ENCODE data around the gene MAGI2.

Gene MAGI2

DNA sequence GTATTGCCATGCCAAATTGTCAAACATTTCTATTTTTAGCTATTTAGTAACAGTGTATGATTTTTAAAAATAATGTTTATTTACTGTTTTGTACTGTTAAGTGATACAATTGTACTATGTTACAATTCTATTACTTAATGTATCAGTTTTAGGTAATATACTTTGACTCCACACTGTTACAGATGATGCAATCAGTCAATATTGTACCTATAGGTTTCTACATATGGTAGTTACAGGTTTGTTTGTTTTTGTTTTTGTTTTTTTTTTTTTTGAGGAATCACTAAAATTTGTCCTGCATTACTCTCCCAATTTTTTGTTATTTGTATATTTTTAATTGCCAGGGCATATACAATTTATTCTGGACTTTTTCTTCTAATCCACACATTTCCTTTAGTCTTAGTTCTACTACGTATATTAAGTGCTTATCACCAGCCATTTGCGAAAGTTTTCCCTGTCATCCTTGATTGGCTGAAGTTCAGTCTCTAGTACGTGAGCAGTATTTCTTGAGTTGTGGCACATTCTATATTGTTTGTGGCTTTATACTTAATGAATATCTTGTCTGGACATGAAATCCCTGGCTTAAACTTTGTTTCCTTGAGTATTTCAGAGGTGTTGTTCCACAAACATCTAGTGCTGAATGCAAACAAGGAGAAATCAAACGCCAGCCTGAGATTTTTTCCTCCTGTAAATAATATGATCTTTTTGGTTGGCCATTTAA lies 114.1 kb downstream of the MAGI2 start:
- H3K9me3 ChIP-seq: no peaks in the 10 kb centered on the region
- no peak overlapping the region for H3K4me3 ChIP-seq (ENCODE audit: low read depth in 1 of 2, low read length in 1 of 2)
- no peaks in the 10 kb centered on the region for H3K27me3 ChIP-seq
- no peaks in the 10 kb centered on the region for H3K4me1 ChIP-seq (ENCODE audit: control insufficient read depth in 1 of 2, insufficient read depth in 1 of 2, low read depth in 1 of 2, low read length in 1 of 2)
- no peaks in the 10 kb centered on the region for H3K36me3 ChIP-seq
- no peak overlapping the region for H3K27ac ChIP-seq
- TF ChIP-seq, protein P1, sequence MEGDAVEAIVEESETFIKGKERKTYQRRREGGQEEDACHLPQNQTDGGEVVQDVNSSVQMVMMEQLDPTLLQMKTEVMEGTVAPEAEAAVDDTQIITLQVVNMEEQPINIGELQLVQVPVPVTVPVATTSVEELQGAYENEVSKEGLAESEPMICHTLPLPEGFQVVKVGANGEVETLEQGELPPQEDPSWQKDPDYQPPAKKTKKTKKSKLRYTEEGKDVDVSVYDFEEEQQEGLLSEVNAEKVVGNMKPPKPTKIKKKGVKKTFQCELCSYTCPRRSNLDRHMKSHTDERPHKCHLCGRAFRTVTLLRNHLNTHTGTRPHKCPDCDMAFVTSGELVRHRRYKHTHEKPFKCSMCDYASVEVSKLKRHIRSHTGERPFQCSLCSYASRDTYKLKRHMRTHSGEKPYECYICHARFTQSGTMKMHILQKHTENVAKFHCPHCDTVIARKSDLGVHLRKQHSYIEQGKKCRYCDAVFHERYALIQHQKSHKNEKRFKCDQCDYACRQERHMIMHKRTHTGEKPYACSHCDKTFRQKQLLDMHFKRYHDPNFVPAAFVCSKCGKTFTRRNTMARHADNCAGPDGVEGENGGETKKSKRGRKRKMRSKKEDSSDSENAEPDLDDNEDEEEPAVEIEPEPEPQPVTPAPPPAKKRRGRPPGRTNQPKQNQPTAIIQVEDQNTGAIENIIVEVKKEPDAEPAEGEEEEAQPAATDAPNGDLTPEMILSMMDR (IDR thresholded peaks at IDR 0.05): no peak

- no peaks in the 10 kb centered on the region for H3K36me3 ChIP-seq
- no peaks in the 10 kb centered on the region for H3K9me3 ChIP-seq
- H3K4me3 ChIP-seq (ENCODE audit: low read depth in 1 of 2, low read length in 1 of 2): no peak overlapping the region
- H3K4me1 ChIP-seq (ENCODE audit: control insufficient read depth in 1 of 2, insufficient read depth in 1 of 2, low read depth in 1 of 2, low read length in 1 of 2): no peaks in the 10 kb centered on the region
- TF ChIP-seq, protein P1 (IDR thresholded peaks at IDR 0.05): no peak
- no peak overlapping the region for H3K27ac ChIP-seq
- no peaks in the 10 kb centered on the region for H3K27me3 ChIP-seq
Observed at GRCh38 chr7:79337717-79338116, 115.8 kb downstream of the MAGI2 start.

GRCh38 chr7:79334841-79335240 lies 118.6 kb downstream of the MAGI2 start:
- no peaks in the 10 kb centered on the region for H3K9me3 ChIP-seq
- H3K27me3 ChIP-seq: no peaks in the 10 kb centered on the region
- H3K4me1 ChIP-seq (ENCODE audit: control insufficient read depth in 1 of 2, insufficient read depth in 1 of 2, low read depth in 1 of 2, low read length in 1 of 2): no peaks in the 10 kb centered on the region
- H3K36me3 ChIP-seq: no peaks in the 10 kb centered on the region
- no peak overlapping the region for H3K27ac ChIP-seq
- TF ChIP-seq, protein P1 (IDR thresholded peaks at IDR 0.05): no peak
- H3K4me3 ChIP-seq (ENCODE audit: low read depth in 1 of 2, low read length in 1 of 2): no peak overlapping the region

- Histone ChIP-seq H3K4me3 (ENCODE audit: low read depth in 1 of 2, low read length in 1 of 2) (no peak overlapping the region), H3K36me3 (no peaks in the 10 kb centered on the region), H3K27ac (no peak overlapping the region), H3K27me3 (no peaks in the 10 kb centered on the region), H3K9me3 (no peaks in the 10 kb centered on the region), H3K4me1 (ENCODE audit: control insufficient read depth in 1 of 2, insufficient read depth in 1 of 2, low read depth in 1 of 2, low read length in 1 of 2) (no peaks in the 10 kb centered on the region)
- TF ChIP-seq, protein P1 (IDR thresholded peaks at IDR 0.05): no peak
Observed at GRCh38 chr7:79334334-79334733, 119.1 kb downstream of the MAGI2 start.

DNA sequence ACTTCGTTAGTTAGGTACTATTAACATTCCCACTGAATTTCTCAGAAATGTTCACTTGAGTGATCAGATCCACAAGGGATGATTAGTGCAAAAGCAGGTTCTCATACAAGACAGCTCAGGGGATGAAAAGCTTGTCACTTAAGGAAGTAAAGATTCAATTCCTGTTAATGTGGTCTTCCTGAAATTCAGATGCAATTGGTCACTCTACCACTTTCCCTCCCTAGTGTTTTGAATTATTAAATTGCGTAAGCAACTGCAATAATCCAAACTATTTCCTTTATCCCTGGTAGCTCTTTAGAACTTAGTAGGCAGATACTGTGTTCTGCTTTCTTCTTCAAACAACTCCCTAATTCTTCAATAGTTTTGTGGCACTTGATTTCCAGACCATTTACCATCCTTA lies 121.4 kb downstream of the MAGI2 start:
- Histone ChIP-seq H3K27ac (no peak overlapping the region), H3K4me1 (ENCODE audit: control insufficient read depth in 1 of 2, insufficient read depth in 1 of 2, low read depth in 1 of 2, low read length in 1 of 2) (no peaks in the 10 kb centered on the region), H3K4me3 (ENCODE audit: low read depth in 1 of 2, low read length in 1 of 2) (no peak overlapping the region), H3K36me3 (no peaks in the 10 kb centered on the region), H3K27me3 (no peaks in the 10 kb centered on the region), H3K9me3 (no peaks in the 10 kb centered on the region)
- TF ChIP-seq, protein P1 (IDR thresholded peaks at IDR 0.05): no peak

Data from neutrophil (primary cell).